HUES48 (cell line): ENCODE data around the gene KRAS.

Experiments used
- H3K27ac ChIP-seq: one replicate; pipeline ENCODE4 v1.7.0; 2013; ENCODE audit warnings: low read depth, low read length, inconsistent platforms
- H3K27me3 ChIP-seq: 2 replicates; pipeline ENCODE4 v1.6.1; 2013; ENCODE audit warnings: mild to moderate bottlenecking, low read length; ENCODE audit not compliant: control insufficient read depth, insufficient read depth
- H3K36me3 ChIP-seq: 2 replicates; pipeline ENCODE4 v1.6.1; 2013; ENCODE audit warnings: low read length; ENCODE audit not compliant: control insufficient read depth, insufficient read depth
- H3K4me1 ChIP-seq: 2 replicates; pipeline ENCODE4 v1.6.1; 2013; ENCODE audit warnings: mild to moderate bottlenecking, low read length; ENCODE audit not compliant: control insufficient read depth, insufficient read depth
- H3K4me3 ChIP-seq: 2 replicates; pipeline ENCODE4 v1.5.1; 2013; ENCODE audit warnings: mild to moderate bottlenecking, low read depth, low read length
- H3K9ac ChIP-seq: 2 replicates; pipeline ENCODE4 v1.6.1; 2013; ENCODE audit warnings: mild to moderate bottlenecking, low read depth, low read length, moderate library complexity
- H3K9me3 ChIP-seq: 2 replicates; pipeline ENCODE4 v1.6.1; 2013; ENCODE audit warnings: low read length; ENCODE audit not compliant: control insufficient read depth, insufficient read depth

The KRAS gene

DNA sequence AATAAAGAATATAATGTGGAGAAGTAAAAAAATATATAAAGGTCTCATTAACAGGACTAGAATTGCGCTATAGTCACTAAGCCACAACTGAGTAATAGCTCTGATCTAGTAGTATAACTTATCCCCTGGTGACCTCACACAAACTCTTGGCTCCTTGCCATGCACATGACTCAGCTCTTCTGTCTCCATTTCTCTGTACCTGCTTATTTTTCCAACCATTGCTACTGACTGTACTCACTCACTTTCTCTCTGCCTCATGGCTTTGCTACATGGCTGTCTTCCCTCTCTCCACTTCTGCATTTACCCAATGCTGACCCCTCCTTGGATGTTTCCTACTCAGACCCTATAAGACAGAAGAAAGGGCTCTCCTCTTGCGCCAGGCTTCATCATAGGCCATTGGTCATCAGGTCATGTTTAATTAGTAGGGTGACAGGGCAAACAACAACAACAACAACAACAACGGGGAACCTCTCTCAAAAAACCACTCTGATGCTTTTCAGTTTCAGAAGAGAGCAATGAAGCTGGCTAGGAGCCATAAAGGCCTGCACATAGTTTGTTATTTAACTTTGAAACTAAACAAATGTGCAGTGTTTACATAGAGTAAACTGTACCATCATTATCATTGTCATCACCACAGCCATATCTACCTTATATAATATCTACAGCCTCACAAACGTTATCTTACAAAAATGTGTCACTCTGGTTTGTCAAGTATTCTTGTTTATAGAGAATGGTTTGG, 25.6 kb upstream of the KRAS start:
- H3K9ac ChIP-seq, result no peak overlapping the region
- no peak overlapping the region for H3K4me3 ChIP-seq
- no peaks in the 10 kb centered on the region for H3K4me1 ChIP-seq
- H3K27ac ChIP-seq, result no peak overlapping the region
- H3K27me3 ChIP-seq, result no peaks in the 10 kb centered on the region
- no peaks in the 10 kb centered on the region for H3K36me3 ChIP-seq
- no peaks in the 10 kb centered on the region for H3K9me3 ChIP-seq

- Histone ChIP-seq H3K4me3 (no peak overlapping the region), H3K36me3 (no peaks in the 10 kb centered on the region), H3K27me3 (no peaks in the 10 kb centered on the region), H3K9ac (no peak overlapping the region), H3K4me1 (no peaks in the 10 kb centered on the region), H3K27ac (no peak overlapping the region), H3K9me3 (no peaks in the 10 kb centered on the region)
Measured at GRCh38 chr12:25271486-25272098, 20.9 kb upstream of the KRAS start.

DNA sequence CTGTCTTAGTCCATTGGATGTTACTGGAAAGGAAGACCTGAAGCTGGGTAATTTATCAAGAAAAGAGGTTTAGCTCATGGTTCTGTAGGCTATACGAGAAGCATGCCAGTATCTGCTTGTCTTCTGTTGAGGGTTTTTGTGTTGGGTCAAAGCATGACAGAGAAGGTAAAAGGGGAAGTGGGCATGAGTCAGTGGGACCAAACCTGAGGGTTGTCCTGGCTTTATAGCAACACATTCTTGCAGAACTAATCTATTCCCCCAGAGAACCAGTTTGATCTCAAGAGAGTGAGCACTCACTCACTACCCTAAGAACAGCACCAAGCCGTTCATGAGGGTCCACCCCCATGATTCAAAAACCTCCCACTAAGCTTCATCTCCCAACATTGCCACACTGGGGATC, 19.0 kb upstream of the KRAS start:
- Histone ChIP-seq H3K9me3 (no peaks in the 10 kb centered on the region), H3K36me3 (no peaks in the 10 kb centered on the region), H3K4me1 (peaks cover 8% of the 10 kb centered on the region), H3K27me3 (no peaks in the 10 kb centered on the region), H3K4me3 (no peak overlapping the region), H3K27ac (no peak overlapping the region), H3K9ac (no peak overlapping the region)

GRCh38 chr12:25266497-25266896, 15.8 kb upstream of the KRAS start:
- H3K36me3 ChIP-seq, result no peaks in the 10 kb centered on the region
- H3K4me1 ChIP-seq, result peaks cover 15% of the 10 kb centered on the region
- H3K9me3 ChIP-seq, result no peaks in the 10 kb centered on the region
- no peak overlapping the region for H3K27ac ChIP-seq
- H3K9ac ChIP-seq, result no peak overlapping the region
- H3K4me3 ChIP-seq, result no peak overlapping the region
- H3K27me3 ChIP-seq, result no peaks in the 10 kb centered on the region

DNA sequence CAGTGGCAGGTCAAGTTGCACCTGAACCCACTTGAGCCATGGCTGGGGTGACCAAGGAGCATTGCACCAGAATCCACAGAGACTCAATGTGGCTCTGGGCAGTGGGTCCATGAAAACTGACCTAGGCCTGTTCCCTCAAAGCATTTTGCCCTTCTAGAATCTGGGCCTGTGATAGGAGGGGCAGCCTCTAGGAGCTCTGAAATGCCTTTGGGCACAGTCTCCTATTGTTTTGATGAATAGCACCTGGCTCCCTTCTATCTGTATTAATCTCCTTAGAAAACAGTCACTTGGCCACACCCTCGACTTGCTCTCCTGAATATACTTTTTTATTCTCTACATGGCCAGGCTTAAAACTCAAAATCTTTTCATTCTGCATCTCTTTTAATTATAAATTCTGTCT, 14.1 kb upstream of the KRAS start:
- peaks cover 15% of the 10 kb centered on the region for H3K4me1 ChIP-seq
- H3K27ac ChIP-seq, result peak overlapping the region; percentile 54
- H3K4me3 ChIP-seq, result no peak overlapping the region
- H3K36me3 ChIP-seq, result no peaks in the 10 kb centered on the region
- no peaks in the 10 kb centered on the region for H3K27me3 ChIP-seq
- H3K9me3 ChIP-seq, result no peaks in the 10 kb centered on the region
- H3K9ac ChIP-seq, result no peak overlapping the region

DNA sequence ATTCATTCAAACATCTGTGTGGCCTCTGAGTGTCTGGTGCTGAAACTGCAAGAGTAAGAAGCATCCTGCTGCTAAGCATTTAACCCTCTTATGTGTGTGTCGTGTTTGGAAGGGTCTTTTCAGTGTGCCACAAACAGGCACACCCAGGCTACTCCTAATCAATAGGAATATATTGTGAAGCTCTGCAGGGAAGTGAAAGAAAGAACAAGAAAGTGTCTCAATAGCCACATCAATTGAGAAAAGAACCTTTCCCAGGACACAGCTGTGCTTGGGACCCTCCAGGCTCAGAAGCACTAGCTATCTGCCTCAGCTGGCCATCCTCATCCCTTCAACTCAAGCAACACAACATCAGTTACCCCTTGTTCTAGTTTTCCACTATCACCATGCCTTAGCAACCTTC, 13.4 kb upstream of the KRAS start:
- no peak overlapping the region for H3K9ac ChIP-seq
- peaks cover 15% of the 10 kb centered on the region for H3K4me1 ChIP-seq
- no peaks in the 10 kb centered on the region for H3K27me3 ChIP-seq
- no peak overlapping the region for H3K4me3 ChIP-seq
- no peak overlapping the region for H3K27ac ChIP-seq
- no peaks in the 10 kb centered on the region for H3K9me3 ChIP-seq
- no peaks in the 10 kb centered on the region for H3K36me3 ChIP-seq

GRCh38 chr12:25263594-25263993, 12.9 kb upstream of the KRAS start:
- Histone ChIP-seq H3K4me1 (peaks cover 15% of the 10 kb centered on the region), H3K9me3 (no peaks in the 10 kb centered on the region), H3K27me3 (no peaks in the 10 kb centered on the region), H3K4me3 (no peak overlapping the region), H3K36me3 (no peaks in the 10 kb centered on the region), H3K9ac (no peak overlapping the region), H3K27ac (no peak overlapping the region)

GRCh38 chr12:25262389-25263074, 11.8 kb upstream of the KRAS start:
- Histone ChIP-seq H3K9me3 (no peaks in the 10 kb centered on the region), H3K4me1 (peaks cover 23% of the 10 kb centered on the region), H3K27me3 (no peaks in the 10 kb centered on the region), H3K27ac (no peak overlapping the region), H3K36me3 (no peaks in the 10 kb centered on the region), H3K4me3 (no peak overlapping the region), H3K9ac (no peak overlapping the region)

DNA sequence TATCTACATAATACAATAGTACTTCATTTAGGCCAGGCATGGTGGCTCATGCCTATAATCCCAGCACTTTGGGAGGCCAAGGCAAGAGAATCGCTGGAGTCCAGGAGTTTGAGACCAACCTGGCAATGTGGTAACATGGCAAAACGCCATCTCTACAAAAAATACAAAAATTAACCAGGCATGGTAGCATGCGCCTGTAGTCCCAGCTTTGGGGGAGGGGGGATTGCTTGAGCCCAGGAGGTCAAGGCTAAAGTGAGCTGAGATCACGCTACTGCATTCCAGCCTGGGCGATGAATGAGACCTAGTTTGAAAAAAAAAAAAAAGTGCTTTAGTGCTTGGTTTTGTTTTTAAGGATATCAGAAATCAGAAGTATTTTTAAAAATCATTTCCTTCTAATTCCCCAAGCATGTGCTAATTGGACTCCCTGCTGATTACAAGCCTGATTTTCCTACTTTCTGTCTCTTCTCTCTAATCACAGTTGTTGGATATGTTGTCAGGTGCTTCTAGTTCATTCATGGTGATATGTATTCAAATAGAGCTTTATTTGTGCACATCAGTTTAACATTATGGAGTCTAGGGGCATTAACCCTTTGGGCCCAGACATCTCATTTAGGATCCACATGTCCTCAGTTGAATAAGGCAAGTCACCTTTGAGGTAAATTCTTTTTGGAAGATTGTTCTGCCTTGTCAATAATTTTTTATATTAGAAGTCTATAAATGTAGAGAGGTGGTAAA, 7.0 kb upstream of the KRAS start:
- Histone ChIP-seq H3K4me1 (peaks cover 18% of the 10 kb centered on the region), H3K36me3 (no peaks in the 10 kb centered on the region), H3K27ac (peak overlapping the region; percentile 22), H3K9me3 (no peaks in the 10 kb centered on the region), H3K9ac (no peak overlapping the region), H3K4me3 (0 out of 2 replicates have a peak overlapping the region, but pooled peaks have one; percentile 18), H3K27me3 (no peaks in the 10 kb centered on the region; the same call in 1 of the 2 replicates)

GRCh38 chr12:25256826-25257225, 6.1 kb upstream of the KRAS start:
- H3K4me3 ChIP-seq, result no peak overlapping the region
- peaks cover 23% of the 10 kb centered on the region for H3K4me1 ChIP-seq
- no peaks in the 10 kb centered on the region for H3K36me3 ChIP-seq
- no peaks in the 10 kb centered on the region for H3K9me3 ChIP-seq
- H3K27me3 ChIP-seq, result peaks cover 4% of the 10 kb centered on the region
- H3K27ac ChIP-seq, result peak overlapping the region; percentile 22
- H3K9ac ChIP-seq, result no peak overlapping the region
